Measurements from ENCODE around the gene FMNL3. TPM values are rescaled to one million over a fixed set of nuclear protein-coding genes. Genes with fewer than 3 reads are reported as not detected.

Gene FMNL3
- total RNA-seq, 1 experiment from 2014 or later = 3.5 TPM

DNA sequence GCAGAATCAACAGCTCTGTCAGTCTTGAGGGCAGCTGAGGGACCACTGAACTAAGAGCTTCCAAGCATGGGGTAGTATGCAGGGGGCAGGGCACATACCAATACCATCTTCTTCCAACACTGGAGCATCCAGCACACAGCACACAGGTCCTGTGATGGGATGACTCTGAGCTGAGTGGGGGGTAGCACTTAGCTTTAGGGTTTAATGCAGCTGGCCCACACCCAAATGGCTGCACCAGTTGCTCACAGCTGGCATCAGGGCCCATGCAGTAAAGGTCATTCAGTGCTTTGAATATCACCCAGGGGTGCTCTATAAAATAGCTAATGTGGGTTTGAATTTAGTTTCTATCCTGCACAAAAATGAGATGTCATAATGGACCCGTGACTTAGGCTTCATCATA is 103.5 kb downstream of the FMNL3 start:
- Histone ChIP-seq H3K36me3 (ENCODE audit: control insufficient read depth in 1 of 2, insufficient read depth in 2 of 2, low read length in 2 of 2) (no peaks in the 10 kb centered on the region), H3K9me2 (ENCODE audit: insufficient read depth) (no peaks in the 10 kb centered on the region), H3K4me2 (ENCODE audit: low read length) (no peak overlapping the region), H3K9ac (ENCODE audit: low read length) (no peak overlapping the region), H3K4me1 (ENCODE audit: control insufficient read depth in 1 of 2, insufficient read depth in 2 of 2, low read length in 2 of 2) (no peaks in the 10 kb centered on the region), H3K27me3 (ENCODE audit: insufficient read depth, low read length) (no peaks in the 10 kb centered on the region), H3K79me2 (ENCODE audit: insufficient read depth, low read length) (no peaks in the 10 kb centered on the region), H2AFZ (ENCODE audit: low read depth, low read length, poor library complexity, severe bottlenecking) (no peak overlapping the region), H3K27ac (ENCODE audit: low read depth, low read length) (no peak overlapping the region), H4K20me1 (ENCODE audit: insufficient read depth) (no peaks in the 10 kb centered on the region; the same call in 1 of the 2 replicates), H3K4me3 (replicated peaks in 1 of 2; ENCODE audit: low read depth in 1 of 2, low read length in 2 of 2) (no peak overlapping the region), H3K9me3 (ENCODE audit: control insufficient read depth in 1 of 2, insufficient read depth in 1 of 2, low read depth in 1 of 2, low read length in 2 of 2) (no peaks in the 10 kb centered on the region)
- BruUV-seq (replicated peaks) = no TSS peak
- ATAC-seq (no peak), DNase-seq (ENCODE audit: low read depth, low spot score) (no peak)
- intact Hi-C loops (cut with micrococcal nuclease) = no loop called here
- CTCF ChIA-PET = interaction anchor here (0.9 to 1.3 kb wide), 2 partner anchors 23 to 256 kb away, joined by 3 read pairs; no protein-coding TSS in a partner anchor
- RAD21 ChIA-PET (ENCODE audit: low non-redundant PET in 1 of 2, low total read pairs in 2 of 2, uncharacterized antibody in 2 of 2, unreplicated experiment in 2 of 2) = no interaction called here
- TF ChIP-seq, protein P1, sequence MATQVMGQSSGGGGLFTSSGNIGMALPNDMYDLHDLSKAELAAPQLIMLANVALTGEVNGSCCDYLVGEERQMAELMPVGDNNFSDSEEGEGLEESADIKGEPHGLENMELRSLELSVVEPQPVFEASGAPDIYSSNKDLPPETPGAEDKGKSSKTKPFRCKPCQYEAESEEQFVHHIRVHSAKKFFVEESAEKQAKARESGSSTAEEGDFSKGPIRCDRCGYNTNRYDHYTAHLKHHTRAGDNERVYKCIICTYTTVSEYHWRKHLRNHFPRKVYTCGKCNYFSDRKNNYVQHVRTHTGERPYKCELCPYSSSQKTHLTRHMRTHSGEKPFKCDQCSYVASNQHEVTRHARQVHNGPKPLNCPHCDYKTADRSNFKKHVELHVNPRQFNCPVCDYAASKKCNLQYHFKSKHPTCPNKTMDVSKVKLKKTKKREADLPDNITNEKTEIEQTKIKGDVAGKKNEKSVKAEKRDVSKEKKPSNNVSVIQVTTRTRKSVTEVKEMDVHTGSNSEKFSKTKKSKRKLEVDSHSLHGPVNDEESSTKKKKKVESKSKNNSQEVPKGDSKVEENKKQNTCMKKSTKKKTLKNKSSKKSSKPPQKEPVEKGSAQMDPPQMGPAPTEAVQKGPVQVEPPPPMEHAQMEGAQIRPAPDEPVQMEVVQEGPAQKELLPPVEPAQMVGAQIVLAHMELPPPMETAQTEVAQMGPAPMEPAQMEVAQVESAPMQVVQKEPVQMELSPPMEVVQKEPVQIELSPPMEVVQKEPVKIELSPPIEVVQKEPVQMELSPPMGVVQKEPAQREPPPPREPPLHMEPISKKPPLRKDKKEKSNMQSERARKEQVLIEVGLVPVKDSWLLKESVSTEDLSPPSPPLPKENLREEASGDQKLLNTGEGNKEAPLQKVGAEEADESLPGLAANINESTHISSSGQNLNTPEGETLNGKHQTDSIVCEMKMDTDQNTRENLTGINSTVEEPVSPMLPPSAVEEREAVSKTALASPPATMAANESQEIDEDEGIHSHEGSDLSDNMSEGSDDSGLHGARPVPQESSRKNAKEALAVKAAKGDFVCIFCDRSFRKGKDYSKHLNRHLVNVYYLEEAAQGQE (IDR thresholded peaks at IDR 0.05; ENCODE audit: low read depth) = no peak
- TF ChIP-seq ZNF274 (IDR thresholded peaks at IDR 0.05; ENCODE audit: low read depth, low read length) (no peak), POLR2A (IDR thresholded peaks at IDR 0.05; ENCODE audit: borderline replicate concordance, extremely low read depth, insufficient read depth, insufficient read length) (no peak), JUND (IDR thresholded peaks at IDR 0.05) (no peak), ZFX (IDR thresholded peaks at IDR 0.05) (no peak), POLR2AphosphoS5 (IDR thresholded peaks at IDR 0.05; ENCODE audit: low read depth, low read length) (no peak), SP1 (IDR thresholded peaks at IDR 0.05; ENCODE audit: low read depth) (no peak)
- TF ChIP-seq, protein P2, sequence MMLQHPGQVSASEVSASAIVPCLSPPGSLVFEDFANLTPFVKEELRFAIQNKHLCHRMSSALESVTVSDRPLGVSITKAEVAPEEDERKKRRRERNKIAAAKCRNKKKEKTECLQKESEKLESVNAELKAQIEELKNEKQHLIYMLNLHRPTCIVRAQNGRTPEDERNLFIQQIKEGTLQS (IDR thresholded peaks at IDR 0.05) = no peak
- TF ChIP-seq, protein P3, sequence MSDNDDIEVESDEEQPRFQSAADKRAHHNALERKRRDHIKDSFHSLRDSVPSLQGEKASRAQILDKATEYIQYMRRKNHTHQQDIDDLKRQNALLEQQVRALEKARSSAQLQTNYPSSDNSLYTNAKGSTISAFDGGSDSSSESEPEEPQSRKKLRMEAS (IDR thresholded peaks at IDR 0.05) = no peak
- TF ChIP-seq, protein P4, sequence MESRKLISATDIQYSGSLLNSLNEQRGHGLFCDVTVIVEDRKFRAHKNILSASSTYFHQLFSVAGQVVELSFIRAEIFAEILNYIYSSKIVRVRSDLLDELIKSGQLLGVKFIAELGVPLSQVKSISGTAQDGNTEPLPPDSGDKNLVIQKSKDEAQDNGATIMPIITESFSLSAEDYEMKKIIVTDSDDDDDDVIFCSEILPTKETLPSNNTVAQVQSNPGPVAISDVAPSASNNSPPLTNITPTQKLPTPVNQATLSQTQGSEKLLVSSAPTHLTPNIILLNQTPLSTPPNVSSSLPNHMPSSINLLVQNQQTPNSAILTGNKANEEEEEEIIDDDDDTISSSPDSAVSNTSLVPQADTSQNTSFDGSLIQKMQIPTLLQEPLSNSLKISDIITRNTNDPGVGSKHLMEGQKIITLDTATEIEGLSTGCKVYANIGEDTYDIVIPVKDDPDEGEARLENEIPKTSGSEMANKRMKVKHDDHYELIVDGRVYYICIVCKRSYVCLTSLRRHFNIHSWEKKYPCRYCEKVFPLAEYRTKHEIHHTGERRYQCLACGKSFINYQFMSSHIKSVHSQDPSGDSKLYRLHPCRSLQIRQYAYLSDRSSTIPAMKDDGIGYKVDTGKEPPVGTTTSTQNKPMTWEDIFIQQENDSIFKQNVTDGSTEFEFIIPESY (IDR thresholded peaks at IDR 0.05; ENCODE audit: extremely low read depth, insufficient replicate concordance, low read length) = no peak
- TF ChIP-seq, protein P5, sequence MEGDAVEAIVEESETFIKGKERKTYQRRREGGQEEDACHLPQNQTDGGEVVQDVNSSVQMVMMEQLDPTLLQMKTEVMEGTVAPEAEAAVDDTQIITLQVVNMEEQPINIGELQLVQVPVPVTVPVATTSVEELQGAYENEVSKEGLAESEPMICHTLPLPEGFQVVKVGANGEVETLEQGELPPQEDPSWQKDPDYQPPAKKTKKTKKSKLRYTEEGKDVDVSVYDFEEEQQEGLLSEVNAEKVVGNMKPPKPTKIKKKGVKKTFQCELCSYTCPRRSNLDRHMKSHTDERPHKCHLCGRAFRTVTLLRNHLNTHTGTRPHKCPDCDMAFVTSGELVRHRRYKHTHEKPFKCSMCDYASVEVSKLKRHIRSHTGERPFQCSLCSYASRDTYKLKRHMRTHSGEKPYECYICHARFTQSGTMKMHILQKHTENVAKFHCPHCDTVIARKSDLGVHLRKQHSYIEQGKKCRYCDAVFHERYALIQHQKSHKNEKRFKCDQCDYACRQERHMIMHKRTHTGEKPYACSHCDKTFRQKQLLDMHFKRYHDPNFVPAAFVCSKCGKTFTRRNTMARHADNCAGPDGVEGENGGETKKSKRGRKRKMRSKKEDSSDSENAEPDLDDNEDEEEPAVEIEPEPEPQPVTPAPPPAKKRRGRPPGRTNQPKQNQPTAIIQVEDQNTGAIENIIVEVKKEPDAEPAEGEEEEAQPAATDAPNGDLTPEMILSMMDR (IDR thresholded peaks at IDR 0.05 in 2 of 3, conservative IDR thresholded peaks at IDR 0.05 in 1 of 3; ENCODE audit: borderline replicate concordance in 1 of 3, insufficient read depth in 1 of 3, low read depth in 2 of 3, low read length in 2 of 3) = no peak
- POLR2A ChIA-PET = interaction anchor here (0.6 kb wide), 1 partner anchor 313 kb away, joined by 3 read pairs; no protein-coding TSS in a partner anchor
